GM23338 (cell line): ENCODE data around the gene ANO6. TPM values are rescaled to one million over a fixed set of nuclear protein-coding genes. Genes with fewer than 3 reads are reported as not detected.

Source experiments
- ATAC-seq: fragments of 200-7000 bp; cut with Tn5 transposase; 3 replicates; pipeline ENCODE4 v1.9.1; 2020
- DNase-seq: peaks from one replicate; pipeline ENCODE4 v3.0.0-alpha.2; 2015; ENCODE audit warnings: low spot score
- H2AFZ ChIP-seq: fragments of 200-600 bp; sonication (generic); 2 replicates; pipeline ENCODE4 v1.8.0; 2016; ENCODE audit warnings: antibody characterized with exemption, mild to moderate bottlenecking, moderate library complexity
- H3F3A ChIP-seq: fragments of 200-600 bp; sonication (generic); replicated peaks from 2 replicates; pipeline ENCODE4 v1.8.0; 2017; ENCODE audit warnings: antibody characterized with exemption, mixed run types, low read depth
- H3K27ac ChIP-seq: fragments of 200-600 bp; sonication (generic); 2 replicates; pipeline ENCODE4 v1.6.1; 2016; ENCODE audit warnings: low read depth
- H3K27me3 ChIP-seq: fragments of 200-600 bp; sonication (generic); 2 replicates; pipeline ENCODE4 v1.8.0; 2016; ENCODE audit warnings: mild to moderate bottlenecking, mixed run types, moderate library complexity; ENCODE audit not compliant: insufficient read depth
- H3K36me3 ChIP-seq: fragments of 200-600 bp; sonication (generic); 2 replicates; pipeline ENCODE4 v1.8.0; 2016; ENCODE audit warnings: mild to moderate bottlenecking; ENCODE audit not compliant: insufficient read depth
- H3K4me1 ChIP-seq: fragments of 200-600 bp; sonication (generic); 2 replicates; pipeline ENCODE4 v1.8.0; 2016; ENCODE audit warnings: mild to moderate bottlenecking, moderate library complexity; ENCODE audit not compliant: insufficient read depth
- H3K4me2 ChIP-seq: fragments of 200-600 bp; sonication (generic); 2 replicates; pipeline ENCODE4 v1.7.1; 2017; ENCODE audit warnings: mixed run types
- H3K4me3 ChIP-seq: fragments of 200-600 bp; sonication (generic); 2 replicates; pipeline ENCODE4 v1.6.1; 2016; ENCODE audit warnings: mixed run types
- H3K79me2 ChIP-seq: fragments of 200-600 bp; sonication (generic); replicated peaks from 2 replicates; pipeline ENCODE4 v1.8.0; 2017; ENCODE audit warnings: mild to moderate bottlenecking; ENCODE audit not compliant: insufficient read depth
- H3K9me2 ChIP-seq: fragments of 200-600 bp; sonication (generic); 2 replicates; pipeline ENCODE4 v1.8.0; 2017; ENCODE audit not compliant: insufficient read depth
- H4K20me1 ChIP-seq: fragments of 200-600 bp; sonication (generic); replicated peaks from 2 replicates; pipeline ENCODE4 v1.8.0; 2017; ENCODE audit warnings: mild to moderate bottlenecking; ENCODE audit not compliant: insufficient read depth
- H3K27ac Mint-ChIP-seq: 2 replicates; pipeline ENCODE4 v1.8.0; 2020; ENCODE audit warnings: inconsistent platforms, mild to moderate bottlenecking, moderate library complexity, mixed read lengths
- H3K27me3 Mint-ChIP-seq: 3 replicates; pipeline ENCODE4 v1.8.0; 2022; ENCODE audit warnings: low read depth, mild to moderate bottlenecking, moderate library complexity, mixed read lengths, inconsistent platforms; ENCODE audit not compliant: insufficient read depth, poor library complexity
- H3K36me3 Mint-ChIP-seq: 3 replicates; pipeline ENCODE4 v1.8.0; 2021; ENCODE audit warnings: low read depth, mild to moderate bottlenecking, inconsistent platforms, moderate library complexity, mixed read lengths
- H3K4me1 Mint-ChIP-seq: 3 replicates; pipeline ENCODE4 v1.8.0; 2020; ENCODE audit warnings: mild to moderate bottlenecking, inconsistent platforms, mixed read lengths
- H3K4me3 Mint-ChIP-seq: 3 replicates; pipeline ENCODE4 v1.8.0; 2021; ENCODE audit warnings: moderate library complexity, mild to moderate bottlenecking, inconsistent platforms, mixed read lengths
- H3K9me3 Mint-ChIP-seq: 3 replicates; pipeline ENCODE4 v1.8.0; 2020; ENCODE audit warnings: moderate library complexity, mild to moderate bottlenecking, inconsistent platforms, mixed read lengths
- CREB1 ChIP-seq: fragments of 250-450 bp; sonication (Bioruptor Pico); IDR thresholded peaks from 2 replicates; pipeline ENCODE4 v1.5.0; 2020; ENCODE audit warnings: low read depth, mild to moderate bottlenecking, moderate library complexity
- EZH2 ChIP-seq: fragments of 200-600 bp; sonication (generic); IDR thresholded peaks from one replicate; pipeline ENCODE4 v1.8.0; 2017; ENCODE audit warnings: antibody characterized with exemption, mild to moderate bottlenecking, low read depth; ENCODE audit not compliant: unreplicated experiment
- JUNB ChIP-seq: IDR thresholded peaks from one replicate; pipeline ENCODE4 v1.6.1; 2016; ENCODE audit warnings: antibody characterized with exemption; ENCODE audit not compliant: unreplicated experiment
- POLR2AphosphoS5 ChIP-seq: IDR thresholded peaks from 2 replicates; pipeline ENCODE4 v1.6.1; 2016; ENCODE audit warnings: antibody characterized with exemption, low read depth
- STAT1 ChIP-seq: IDR thresholded peaks from one replicate; pipeline ENCODE4 v1.6.1; 2016; ENCODE audit warnings: antibody characterized with exemption; ENCODE audit not compliant: unreplicated experiment
- ZNF114 ChIP-seq: fragments of 250-450 bp; sonication (Bioruptor Pico); IDR thresholded peaks from 2 replicates; pipeline ENCODE4 v1.5.0; 2020; ENCODE audit warnings: mild to moderate bottlenecking, moderate library complexity
- ZNF331 ChIP-seq: fragments of 250-450 bp; sonication (Bioruptor Pico); IDR thresholded peaks from 2 replicates; pipeline ENCODE4 v1.5.0; 2020; ENCODE audit warnings: low read depth, mild to moderate bottlenecking, moderate library complexity
- ZNF462 ChIP-seq: fragments of 250-450 bp; sonication (Bioruptor Pico); IDR thresholded peaks from 2 replicates; pipeline ENCODE4 v1.5.0; 2020; ENCODE audit warnings: mild to moderate bottlenecking, moderate library complexity
- polyA plus RNA-seq: library from polyadenylated mRNA; unstranded; fragments of >200 nt; fragmentation: Nextera tagmentation; extraction: Ambion mirVana; gene quantifications from 2 replicates; pipeline ENCODE4 v1.2.1, GENCODE V29; 2016
- total RNA-seq: library from RNA; depleted of rRNA; stranded (reverse); fragments of >200 nt; shearing (Covaris generic); gene quantifications from 2 replicates; pipeline ENCODE4 v1.2.3, GENCODE V29; 2014
- TF ChIP-seq, protein P1 (sequence below): IDR thresholded peaks from one replicate; pipeline ENCODE4 v1.6.1; 2018; ENCODE audit warnings: antibody characterized with exemption; ENCODE audit not compliant: unreplicated experiment

Gene ANO6
- total and polyA plus RNA-seq, 2 experiments from 2014 or later: 21.1 to 48.9 TPM

GRCh38 chr12:45192707-45193106 is 23.2 kb upstream of the ANO6 start:
- no peak overlapping the region for H3K27ac Mint-ChIP-seq
- H2AFZ ChIP-seq: no peak overlapping the region
- no peaks in the 10 kb centered on the region for H3K27me3 ChIP-seq
- no peak for TF ChIP-seq ZNF462
- TF ChIP-seq STAT1: no peak
- no peak for TF ChIP-seq POLR2AphosphoS5
- TF ChIP-seq EZH2: no peak
- no peak for TF ChIP-seq ZNF114 (CRISPR knock-in tag)
- no peak for TF ChIP-seq CREB1
- no peak for TF ChIP-seq JUNB
- TF ChIP-seq, protein P1, sequence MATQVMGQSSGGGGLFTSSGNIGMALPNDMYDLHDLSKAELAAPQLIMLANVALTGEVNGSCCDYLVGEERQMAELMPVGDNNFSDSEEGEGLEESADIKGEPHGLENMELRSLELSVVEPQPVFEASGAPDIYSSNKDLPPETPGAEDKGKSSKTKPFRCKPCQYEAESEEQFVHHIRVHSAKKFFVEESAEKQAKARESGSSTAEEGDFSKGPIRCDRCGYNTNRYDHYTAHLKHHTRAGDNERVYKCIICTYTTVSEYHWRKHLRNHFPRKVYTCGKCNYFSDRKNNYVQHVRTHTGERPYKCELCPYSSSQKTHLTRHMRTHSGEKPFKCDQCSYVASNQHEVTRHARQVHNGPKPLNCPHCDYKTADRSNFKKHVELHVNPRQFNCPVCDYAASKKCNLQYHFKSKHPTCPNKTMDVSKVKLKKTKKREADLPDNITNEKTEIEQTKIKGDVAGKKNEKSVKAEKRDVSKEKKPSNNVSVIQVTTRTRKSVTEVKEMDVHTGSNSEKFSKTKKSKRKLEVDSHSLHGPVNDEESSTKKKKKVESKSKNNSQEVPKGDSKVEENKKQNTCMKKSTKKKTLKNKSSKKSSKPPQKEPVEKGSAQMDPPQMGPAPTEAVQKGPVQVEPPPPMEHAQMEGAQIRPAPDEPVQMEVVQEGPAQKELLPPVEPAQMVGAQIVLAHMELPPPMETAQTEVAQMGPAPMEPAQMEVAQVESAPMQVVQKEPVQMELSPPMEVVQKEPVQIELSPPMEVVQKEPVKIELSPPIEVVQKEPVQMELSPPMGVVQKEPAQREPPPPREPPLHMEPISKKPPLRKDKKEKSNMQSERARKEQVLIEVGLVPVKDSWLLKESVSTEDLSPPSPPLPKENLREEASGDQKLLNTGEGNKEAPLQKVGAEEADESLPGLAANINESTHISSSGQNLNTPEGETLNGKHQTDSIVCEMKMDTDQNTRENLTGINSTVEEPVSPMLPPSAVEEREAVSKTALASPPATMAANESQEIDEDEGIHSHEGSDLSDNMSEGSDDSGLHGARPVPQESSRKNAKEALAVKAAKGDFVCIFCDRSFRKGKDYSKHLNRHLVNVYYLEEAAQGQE: no peak
- no peak for TF ChIP-seq ZNF331
- DNase-seq (no peak), ATAC-seq (no peak)
- no peak overlapping the region for H3K4me3 Mint-ChIP-seq
- H3K4me3 ChIP-seq: no peak overlapping the region
- 0 out of 2 replicates have a peak, but pooled peaks cover 4% of the 10 kb centered on the region for H4K20me1 ChIP-seq
- no peak overlapping the region for H3K27ac ChIP-seq
- H3K27me3 Mint-ChIP-seq: peaks cover 6% of the 10 kb centered on the region
- H3K79me2 ChIP-seq: no peaks in the 10 kb centered on the region; the same call in 1 of the 2 replicates
- no peaks in the 10 kb centered on the region for H3K4me1 ChIP-seq
- H3K4me1 Mint-ChIP-seq: peaks cover 6% of the 10 kb centered on the region; the same call in 2 of the 3 replicates
- H3F3A ChIP-seq: no peaks in the 10 kb centered on the region
- H3K9me3 Mint-ChIP-seq: no peaks in the 10 kb centered on the region
- H3K36me3 Mint-ChIP-seq: peaks cover 16% of the 10 kb centered on the region; the same call in 2 of the 3 replicates
- H3K9me2 ChIP-seq: no peaks in the 10 kb centered on the region
- no peaks in the 10 kb centered on the region for H3K36me3 ChIP-seq
- no peak overlapping the region for H3K4me2 ChIP-seq
